ENCODE results near the gene STXBP5.

GRCh38 chr6:147180926-147181325, 23.3 kb upstream of the STXBP5 start:
- TF ChIP-seq CTCF (IDR thresholded peaks at IDR 0.05) (no peak), POLR2A (IDR thresholded peaks at IDR 0.05) (no peak)

Measured in body of pancreas (tissue), 4 donors.